DMS 273 (cell line): ENCODE measurements around the gene PRPH.
A peak's percentile ranks its signal among the peaks of the same experiment; 100 is the strongest.
"Not testable (repeated sequence)": the region's sequence is repeated elsewhere in the genome, so short reads cannot be mapped to it uniquely, and the experiment has no call there.

ENCODE experiments used
- DNase-seq: peaks from one replicate; lab custom pipeline; 2025; ENCODE audit not compliant: unreplicated experiment; lab: John Stamatoyannopoulos, UW

Gene PRPH

GRCh38 chr12:49295082-49295936 lies at the start of gene PRPH:
PRPH (plus strand) TSS chr12:49295147; CDS start chr12:49295201, 54 bp downstream.
- no peak for DNase-seq

- DNase-seq, result no peak
Measured at GRCh38 chr12:49251357-49251756, 43.6 kb upstream of the PRPH start.

- no peak for DNase-seq
Measured at GRCh38 chr12:49253033-49253623, 41.8 kb upstream of the PRPH start.

- not testable (repeated sequence) for DNase-seq
Measured at GRCh38 chr12:49255456-49255855, 39.5 kb upstream of the PRPH start.

- DNase-seq, result no peak
Measured at GRCh38 chr12:49255857-49256637, 38.9 kb upstream of the PRPH start.

- DNase-seq, result not testable (repeated sequence)
Measured at GRCh38 chr12:49257508-49258184, 37.3 kb upstream of the PRPH start.

- DNase-seq, result no peak
Measured at GRCh38 chr12:49259452-49259851, 35.5 kb upstream of the PRPH start.

- no peak for DNase-seq
Measured at GRCh38 chr12:49260166-49260565, 34.8 kb upstream of the PRPH start.

- no peak for DNase-seq
Measured at GRCh38 chr12:49260571-49261363, 34.2 kb upstream of the PRPH start.

GRCh38 chr12:49261721-49262120 lies 33.2 kb upstream of the PRPH start:
- no peak for DNase-seq

GRCh38 chr12:49263400-49263763 lies 31.6 kb upstream of the PRPH start:
- DNase-seq, result no peak

GRCh38 chr12:49264466-49264872 lies 30.5 kb upstream of the PRPH start:
- peak; percentile 70 for DNase-seq

GRCh38 chr12:49264873-49265792 lies 29.8 kb upstream of the PRPH start, which contains the start of gene TUBA1C:
TUBA1C (plus strand) TSS chr12:49265082; CDS start chr12:49265182, 100 bp downstream.
- peak; percentile 94 for DNase-seq

GRCh38 chr12:49269191-49269590 lies 25.8 kb upstream of the PRPH start:
- DNase-seq, result not testable (repeated sequence)

GRCh38 chr12:49272790-49273725 lies 21.9 kb upstream of the PRPH start:
- DNase-seq, result no peak

GRCh38 chr12:49273726-49274395 lies 21.1 kb upstream of the PRPH start:
- DNase-seq, result no peak

- peak; percentile 46 for DNase-seq
Measured at GRCh38 chr12:49274396-49275069, 20.4 kb upstream of the PRPH start.
